ENCODE measurements around the gene KLHDC8B.
"Not testable (repeated sequence)": the region's sequence is repeated elsewhere in the genome, so short reads cannot be mapped to it uniquely, and the experiment has no call there.

The KLHDC8B gene

DNA sequence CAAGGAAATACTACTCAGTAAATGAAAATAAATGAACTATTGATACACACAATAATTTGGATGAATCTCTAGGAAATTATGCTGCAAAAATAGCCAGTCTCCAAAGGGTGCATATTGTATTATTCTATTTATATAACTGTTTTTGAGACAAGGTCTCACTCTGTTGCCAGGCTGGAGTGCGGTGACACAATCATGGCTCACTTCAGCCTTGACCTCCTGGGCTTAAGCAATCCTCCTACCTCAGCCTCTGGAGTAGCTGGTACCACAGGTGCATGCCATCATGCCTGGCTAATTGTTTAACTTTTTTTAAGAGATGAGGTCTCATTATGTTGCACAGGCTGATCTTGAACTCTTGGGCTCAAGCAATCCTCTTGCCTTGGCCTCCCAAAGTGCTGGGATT, 12.5 kb downstream of the KLHDC8B start:
- DNase-seq (ENCODE audit: low read depth), result no peak

DNA sequence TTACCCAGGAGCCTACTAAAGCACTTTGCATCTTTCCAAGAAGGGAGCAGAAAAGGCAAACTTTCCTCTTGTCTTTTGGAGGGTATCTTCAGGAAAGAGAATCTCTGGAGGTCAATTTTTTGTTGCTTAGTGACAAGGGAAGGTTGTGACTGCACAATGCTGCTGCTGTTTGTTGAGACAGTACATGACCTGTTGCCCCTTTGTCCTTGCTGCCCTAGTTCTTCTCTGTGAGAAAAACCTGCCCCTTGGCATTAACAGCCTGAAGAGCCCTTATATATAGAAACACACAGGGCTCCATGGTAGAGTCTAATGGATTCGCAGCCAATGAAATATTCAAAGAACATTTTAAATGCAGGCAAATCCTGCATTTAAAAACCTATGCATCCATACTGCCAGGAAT, 20.3 kb downstream of the KLHDC8B start:
- no peak for DNase-seq (ENCODE audit: low read depth)

DNA sequence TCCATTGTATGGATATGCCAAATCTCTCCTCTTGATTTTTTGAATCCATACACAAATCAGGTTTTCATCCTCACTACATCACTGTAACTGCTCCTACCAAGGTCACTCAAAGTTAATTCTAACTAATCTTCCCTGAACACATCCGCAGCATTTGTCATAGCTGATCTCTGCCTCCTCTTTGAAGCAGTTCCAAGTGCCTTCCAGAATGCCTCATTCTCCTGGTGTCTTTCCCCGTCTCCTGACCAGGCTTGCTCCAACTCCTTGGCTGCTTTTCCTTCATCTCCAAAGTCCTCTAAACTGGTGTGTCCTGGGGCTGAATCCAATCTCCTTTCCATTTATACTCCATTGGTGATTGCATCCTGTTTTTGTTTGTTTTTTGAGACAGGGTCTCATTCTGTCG, 26.8 kb downstream of the KLHDC8B start:
- no peak for DNase-seq (ENCODE audit: low read depth)

DNA sequence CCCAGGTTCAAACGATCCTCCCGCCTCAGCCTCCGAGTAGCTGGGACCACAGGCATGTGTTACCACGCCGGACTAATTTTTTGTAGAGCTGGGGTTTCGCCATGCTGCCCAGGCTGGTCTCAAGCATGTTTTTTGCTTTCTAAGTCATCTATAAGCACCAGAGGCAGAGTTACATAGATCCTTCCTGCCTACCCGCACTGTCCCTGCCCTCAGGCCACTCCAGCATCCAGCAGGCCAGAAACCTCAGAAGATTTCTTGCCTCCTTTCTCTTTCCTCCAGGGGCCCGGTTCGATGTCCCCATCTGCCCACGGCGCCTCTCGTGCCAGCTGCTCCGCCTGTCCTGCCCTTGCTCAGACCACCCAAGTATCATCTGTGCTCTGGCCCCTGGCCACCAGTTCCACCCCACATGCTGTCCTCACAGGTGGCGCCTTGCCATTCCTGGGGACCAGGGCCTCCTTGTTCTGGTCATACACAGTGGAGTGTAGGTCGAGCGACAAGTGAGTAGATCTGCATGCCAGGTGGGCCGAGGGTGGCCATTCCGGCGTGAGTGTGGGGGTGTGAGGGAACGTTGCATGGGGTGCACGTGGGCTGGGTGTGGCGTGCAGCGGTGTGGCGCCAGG, 27.3 kb downstream of the KLHDC8B start:
- no peak for DNase-seq (ENCODE audit: low read depth)

DNA sequence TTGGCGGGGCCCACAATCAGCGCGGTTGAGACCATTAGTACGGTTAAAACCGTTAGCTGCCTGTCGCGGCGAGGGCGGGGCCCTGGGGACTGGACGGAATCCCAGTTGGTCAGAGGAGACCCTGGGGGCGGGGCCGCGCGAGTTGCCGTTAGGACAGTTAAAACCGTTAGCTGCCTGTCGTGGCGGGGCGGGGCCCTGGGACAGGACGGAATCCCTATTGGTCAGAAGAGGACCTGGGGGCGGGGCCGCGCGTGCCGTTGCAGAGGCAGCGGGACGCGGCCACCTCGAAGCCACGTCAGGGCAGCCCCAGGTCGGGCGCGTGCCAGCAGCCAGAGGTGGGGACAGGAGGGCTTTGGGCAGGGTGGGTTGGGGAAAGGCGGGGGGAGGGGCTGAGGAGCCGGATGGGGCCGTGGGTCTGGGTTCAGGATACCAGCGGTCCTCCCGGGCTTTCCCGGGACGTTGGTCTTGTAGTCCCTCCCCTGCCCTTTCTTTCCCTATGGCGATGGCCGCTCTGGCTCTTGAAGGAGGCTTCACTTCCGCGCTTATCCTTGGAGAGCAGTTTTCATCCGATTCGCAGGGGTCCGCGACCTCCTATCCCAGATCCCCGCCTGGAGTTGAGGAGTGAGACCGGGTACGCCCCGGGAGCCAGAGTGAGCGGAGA, 28.0 kb downstream of the KLHDC8B start:
- DNase-seq (ENCODE audit: low read depth), result peak; percentile 31

DNA sequence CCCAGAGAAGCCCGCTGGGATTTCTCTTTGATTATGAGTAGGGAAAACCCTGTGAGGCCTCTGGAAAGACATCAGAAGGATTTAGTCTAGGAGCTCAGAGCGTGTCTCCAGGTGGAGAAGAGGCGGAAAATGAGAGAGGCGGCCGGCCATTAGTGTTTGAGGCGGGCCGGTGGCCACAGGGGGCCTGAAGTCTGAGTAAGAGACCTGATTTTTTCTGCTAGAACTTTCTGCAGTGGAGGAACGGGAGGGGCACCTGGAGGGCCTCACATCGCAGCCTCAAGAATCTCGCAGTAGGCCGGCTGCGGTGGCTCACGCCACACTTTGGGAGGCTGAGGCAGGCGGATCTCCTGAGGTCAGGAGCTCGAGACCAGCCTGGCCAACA, 28.5 kb downstream of the KLHDC8B start:
- DNase-seq (ENCODE audit: low read depth), result no peak

DNA sequence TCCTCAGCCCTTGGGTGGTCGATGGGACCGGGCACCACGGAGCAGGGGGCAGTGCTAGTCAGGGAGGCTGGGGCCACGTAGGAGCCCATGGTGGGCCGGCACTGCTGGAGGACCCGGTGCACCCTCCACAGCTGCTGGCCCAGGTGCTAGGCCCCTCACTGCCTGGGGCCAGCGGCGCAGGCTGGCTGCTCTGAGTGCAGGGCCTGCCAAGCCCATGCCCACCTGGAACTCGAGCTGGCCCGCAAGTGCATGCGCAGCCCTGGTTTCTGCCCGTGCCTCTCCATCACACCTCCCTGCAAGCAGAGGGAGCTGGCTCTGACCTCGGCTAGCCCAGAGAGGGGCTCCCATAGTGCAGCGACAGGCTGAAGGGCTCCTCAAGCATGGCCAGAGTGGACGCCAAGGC, 42.1 kb downstream of the KLHDC8B start:
- no peak for DNase-seq (ENCODE audit: low read depth)

DNA sequence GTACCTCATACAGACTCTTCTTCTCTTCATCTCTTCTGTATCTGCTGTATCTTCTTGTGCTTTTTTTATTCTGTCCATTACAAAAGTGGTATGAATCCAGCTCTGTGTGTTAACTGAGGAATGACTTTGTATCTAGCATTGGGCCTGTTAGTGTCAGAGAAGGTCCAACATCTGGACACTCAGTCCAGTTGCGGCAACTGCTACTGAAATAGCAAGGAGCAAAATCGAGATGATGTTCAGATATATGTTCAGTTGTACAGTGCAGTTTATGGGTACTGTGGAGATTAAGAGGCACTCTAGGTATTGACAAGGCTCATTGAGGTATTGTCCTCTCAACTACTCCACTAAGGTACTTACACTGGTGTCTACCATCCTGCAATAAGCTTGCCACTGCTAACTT, 42.6 kb downstream of the KLHDC8B start:
- no peak for DNase-seq (ENCODE audit: low read depth)

DNA sequence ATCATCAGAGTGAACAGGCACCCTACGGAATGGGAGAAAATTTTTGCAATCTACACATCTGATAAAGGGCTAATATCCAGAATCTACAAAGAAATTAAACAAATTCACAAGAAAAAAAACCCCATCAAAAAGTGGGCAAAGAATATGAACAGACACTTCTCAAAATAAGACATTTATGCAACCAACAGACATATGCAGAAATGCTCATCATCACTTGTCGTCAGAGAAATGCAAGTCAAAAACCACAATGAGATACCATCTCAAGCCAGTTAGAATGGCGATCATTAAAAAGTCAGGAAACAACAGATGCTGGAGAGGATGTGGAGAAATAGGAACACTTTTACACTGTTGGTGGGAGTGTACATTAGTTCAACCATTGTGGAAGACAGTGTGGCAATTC, 45.3 kb downstream of the KLHDC8B start:
- DNase-seq (ENCODE audit: low read depth), result not testable (repeated sequence)

DNA sequence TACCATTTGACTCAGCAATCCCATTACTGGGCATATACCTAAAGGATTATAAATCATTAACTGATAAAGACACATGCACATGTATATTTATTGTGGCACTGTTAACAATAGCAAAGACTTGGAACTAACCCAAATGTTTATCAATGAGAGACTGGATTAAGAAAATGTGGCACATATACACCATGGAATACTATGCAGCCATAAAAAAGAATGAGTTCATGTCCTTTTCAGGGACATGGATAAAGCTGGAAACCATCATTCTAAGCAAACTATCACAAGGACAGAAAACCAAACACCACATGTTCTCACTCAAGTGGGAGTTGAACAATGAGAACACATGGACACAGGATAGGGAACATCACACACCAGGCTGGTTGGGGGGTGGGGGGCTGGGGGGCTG, 45.7 kb downstream of the KLHDC8B start:
- not testable (repeated sequence) for DNase-seq (ENCODE audit: low read depth)

DNA sequence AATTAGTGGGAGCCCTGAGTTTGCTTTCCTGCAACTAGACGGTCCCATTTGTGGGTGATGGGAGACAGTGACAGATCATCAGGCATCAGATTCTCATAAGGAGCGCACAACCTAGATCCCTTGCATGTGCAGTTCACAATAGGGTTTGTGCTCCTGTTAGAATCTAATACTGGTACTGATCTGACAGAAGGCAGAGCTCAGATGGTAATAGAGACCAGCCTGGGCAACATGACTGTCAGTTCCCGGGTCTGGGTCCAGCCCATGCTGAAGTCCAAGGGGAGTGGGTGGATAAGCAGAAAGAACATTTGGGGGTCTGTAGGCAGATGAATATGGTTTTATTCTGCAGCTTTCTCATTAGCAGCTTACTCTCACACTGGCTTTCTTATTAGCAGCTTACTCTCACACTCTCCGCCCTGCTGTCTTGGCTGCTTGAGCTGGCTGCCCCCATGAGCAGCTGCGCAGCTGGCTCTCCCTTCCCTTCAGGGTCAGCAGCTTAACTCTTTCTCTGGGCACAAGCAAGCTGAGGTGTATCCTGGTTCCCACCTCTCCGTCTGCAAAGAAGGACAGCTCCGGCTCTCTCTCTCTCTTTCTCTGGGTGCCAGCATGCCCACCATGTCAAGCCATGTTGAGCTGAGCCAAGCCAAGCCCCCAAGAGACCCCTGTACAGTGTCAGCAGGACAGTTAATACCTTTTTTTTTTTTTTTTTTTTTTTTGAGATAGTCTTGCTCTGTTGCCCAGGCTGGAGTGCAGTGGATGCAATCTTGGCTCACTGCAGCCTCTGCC, 46.5 kb downstream of the KLHDC8B start:
- DNase-seq (ENCODE audit: low read depth), result no peak

DNA sequence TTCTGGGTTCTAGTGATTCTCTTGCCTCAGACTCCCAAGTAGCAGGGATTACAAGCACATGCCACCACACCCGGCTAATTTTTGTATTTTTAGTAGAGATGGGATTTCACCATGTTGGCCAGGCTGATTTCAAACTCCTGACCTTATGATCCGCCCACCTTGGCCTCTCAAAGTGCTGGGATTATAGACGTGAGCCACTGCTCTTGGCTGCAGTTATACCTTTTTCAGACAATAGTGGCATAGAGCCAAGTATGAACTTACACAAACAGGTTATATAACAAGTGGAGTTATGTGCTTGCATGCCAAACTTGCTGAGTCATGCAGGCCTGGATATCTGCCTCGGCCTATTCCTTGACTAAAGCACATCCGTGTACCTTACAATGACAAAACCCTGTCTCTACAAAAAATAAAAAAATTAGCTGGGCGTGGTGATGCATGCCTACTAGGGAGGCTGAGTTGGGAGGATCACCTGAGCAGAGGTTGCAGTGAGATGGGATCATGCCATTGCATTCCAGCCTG, 47.1 kb downstream of the KLHDC8B start:
- peak; percentile 73 for DNase-seq (ENCODE audit: low read depth)

DNA sequence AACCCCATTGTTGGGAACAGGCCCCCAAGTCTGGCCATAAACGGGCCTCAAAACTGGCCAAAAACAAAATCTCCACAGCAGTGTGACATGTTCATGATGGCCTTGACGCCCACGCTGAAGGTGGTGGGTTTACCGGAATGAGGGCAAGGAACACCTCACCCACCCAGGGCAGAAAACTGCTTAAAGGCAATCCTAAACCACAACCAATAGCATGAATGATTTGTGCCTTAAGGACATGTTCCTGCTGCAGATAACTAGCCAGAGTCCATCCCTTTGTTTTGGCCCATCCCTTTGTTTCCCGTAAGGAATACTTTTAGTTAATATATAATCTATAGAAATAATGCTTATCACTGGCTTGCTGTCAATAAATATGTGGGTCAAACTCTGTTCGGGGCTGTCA, 47.7 kb downstream of the KLHDC8B start:
- DNase-seq (ENCODE audit: low read depth), result no peak

DNA sequence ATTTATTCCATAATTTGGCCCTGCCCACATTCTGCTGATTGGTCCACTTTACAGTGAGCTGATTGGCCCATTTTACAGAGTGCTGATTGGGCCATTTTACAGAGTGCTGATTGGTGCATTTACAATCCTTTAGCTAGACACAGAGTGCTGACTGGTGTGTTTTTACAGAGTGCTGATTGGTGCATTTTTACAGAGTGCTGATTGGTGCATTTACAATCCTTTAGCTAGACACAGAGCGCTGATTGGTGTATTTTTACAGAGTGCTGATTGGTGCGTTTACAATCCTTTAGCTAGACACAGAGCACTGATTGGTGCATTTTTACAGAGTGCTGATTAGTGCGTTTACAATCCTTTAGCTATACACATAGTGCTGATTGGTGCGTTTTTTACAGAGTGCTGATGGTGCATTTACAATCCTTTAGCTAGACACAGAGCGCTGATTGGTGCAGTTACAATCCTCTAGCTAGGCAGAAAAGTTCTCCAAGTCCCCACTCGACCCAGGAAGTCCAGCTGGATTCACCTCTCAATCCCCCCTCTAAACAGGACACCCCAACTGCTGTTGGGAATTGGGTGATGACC, 49.7 kb downstream of the KLHDC8B start:
- DNase-seq (ENCODE audit: low read depth), result not testable (repeated sequence)

DNA sequence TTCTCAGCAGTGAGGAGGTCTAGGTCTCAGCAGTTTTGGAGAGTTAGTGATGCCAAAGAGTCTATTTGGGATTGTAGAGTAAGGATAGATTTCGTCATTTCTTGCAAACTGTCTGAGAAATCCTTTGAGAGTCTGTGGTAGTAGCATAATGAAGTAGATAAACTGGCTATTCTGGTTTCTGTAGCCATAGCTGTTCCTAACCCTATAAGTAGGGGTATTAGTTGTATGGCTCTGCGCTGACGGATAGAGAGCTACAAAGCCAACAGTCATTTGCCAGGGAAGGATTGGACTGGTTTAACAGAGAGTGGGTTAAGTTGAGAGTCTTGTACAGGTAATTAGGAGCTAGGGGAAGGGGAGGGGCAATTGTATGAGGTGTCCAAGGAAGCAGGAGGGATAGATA, 50.6 kb downstream of the KLHDC8B start:
- DNase-seq (ENCODE audit: low read depth), result no peak
